ENCODE data around the gene EIF5A. TPM values are rescaled to one million over a fixed set of nuclear protein-coding genes. Genes with fewer than 3 reads are reported as not detected.
A peak's percentile ranks its signal among the peaks of the same experiment; 100 is the strongest.

The EIF5A gene
- total RNA-seq, 1 experiment from 2014 or later, result 1,139 TPM

DNA sequence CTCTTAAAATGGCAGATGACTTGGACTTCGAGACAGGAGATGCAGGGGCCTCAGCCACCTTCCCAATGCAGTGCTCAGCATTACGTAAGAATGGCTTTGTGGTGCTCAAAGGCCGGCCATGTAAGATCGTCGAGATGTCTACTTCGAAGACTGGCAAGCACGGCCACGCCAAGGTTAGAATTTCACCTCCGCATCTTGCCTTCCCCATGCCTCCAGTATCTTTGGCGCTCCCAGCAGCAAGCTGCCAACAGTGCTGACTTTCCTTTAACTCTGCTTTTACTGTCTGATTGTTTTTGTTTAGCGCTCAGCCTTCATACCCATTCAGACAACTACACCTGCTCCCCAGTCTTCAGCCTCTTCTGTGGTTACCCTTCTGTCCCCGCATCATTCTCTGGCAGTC lies 2.2 kb downstream of the EIF5A start:
- ChIA-PET RAD21 (ENCODE audit: low non-redundant PET in 1 of 2, low total read pairs in 2 of 2, uncharacterized antibody in 2 of 2, unreplicated experiment in 2 of 2) (no interaction called here), CTCF (interaction anchor here (0.6 kb wide), 1 partner anchor 58 kb away, joined by 3 read pairs; the partner anchor contains the start of gene CTDNEP1), POLR2A (interaction anchor here (1.0 to 1.6 kb wide), 2 partner anchors 20 to 73 kb away, joined by 3 to 9 read pairs; partner anchors contain the start of gene NEURL4)
- Histone ChIP-seq H3K79me2 (ENCODE audit: insufficient read depth, low read length) (peaks cover 71% of the 10 kb centered on the region), H4K20me1 (ENCODE audit: insufficient read depth) (peaks cover 36% of the 10 kb centered on the region), H3K9me2 (ENCODE audit: insufficient read depth) (no peaks in the 10 kb centered on the region), H3K27me3 (ENCODE audit: insufficient read depth, low read length) (no peaks in the 10 kb centered on the region), H3K4me2 (ENCODE audit: low read length) (peak overlapping the region; percentile 88), H2AFZ (ENCODE audit: low read depth, low read length, poor library complexity, severe bottlenecking) (no peak overlapping the region), H3K27ac (ENCODE audit: low read depth, low read length) (peak overlapping the region; percentile 17), H3K9me3 (ENCODE audit: control insufficient read depth in 1 of 2, insufficient read depth in 1 of 2, low read depth in 1 of 2, low read length in 2 of 2) (no peaks in the 10 kb centered on the region), H3K36me3 (ENCODE audit: control insufficient read depth in 1 of 2, insufficient read depth in 2 of 2, low read length in 2 of 2) (peaks cover 30 to 46% of the 10 kb centered on the region in 2 experiments), H3K9ac (ENCODE audit: low read length) (peak overlapping the region; percentile 99; the same call in 1 of the 2 replicates), H3K4me3 (replicated peaks in 1 of 2; ENCODE audit: low read depth in 1 of 2, low read length in 2 of 2) (peak overlapping the region; percentile 90 to 99; a peak in 3 of 4 replicates), H3K4me1 (ENCODE audit: control insufficient read depth in 1 of 2, insufficient read depth in 2 of 2, low read length in 2 of 2) (peaks cover 32 to 64% of the 10 kb centered on the region in 2 experiments)
- ATAC-seq (no peak), DNase-seq (ENCODE audit: low read depth, low spot score) (no peak)
- intact Hi-C loops (cut with micrococcal nuclease), result loop anchor here (5.0 kb wide), 1 partner anchor 57 kb away; the partner anchor contains the start of genes CTDNEP1 and ELP5
- BruUV-seq (replicated peaks), result no TSS peak
- TF ChIP-seq POLR2A (IDR thresholded peaks at IDR 0.05; ENCODE audit: borderline replicate concordance, extremely low read depth, insufficient read depth, insufficient read length) (no peak), RAD21 (IDR thresholded peaks at IDR 0.05; ENCODE audit: low read depth) (no peak), CEBPB (IDR thresholded peaks at IDR 0.05; ENCODE audit: low read depth) (no peak), EGR1 (IDR thresholded peaks at IDR 0.05; ENCODE audit: low read depth) (no peak), YY1 (IDR thresholded peaks at IDR 0.05; ENCODE audit: extremely low read depth, insufficient replicate concordance, low read depth, low read length) (no peak), ZFX (IDR thresholded peaks at IDR 0.05) (no peak), FOSL1 (IDR thresholded peaks at IDR 0.05; ENCODE audit: low read depth) (no peak), ZNF274 (IDR thresholded peaks at IDR 0.05; ENCODE audit: low read depth, low read length) (no peak), ELF1 (IDR thresholded peaks at IDR 0.05; ENCODE audit: borderline replicate concordance, low read depth) (no peak), TCF7L2 (IDR thresholded peaks at IDR 0.05; ENCODE audit: borderline replicate concordance, extremely low read depth, insufficient read depth, insufficient read length) (no peak), CTCF (IDR thresholded peaks at IDR 0.05 in 2 of 3, conservative IDR thresholded peaks at IDR 0.05 in 1 of 3; ENCODE audit: borderline replicate concordance in 1 of 3, insufficient read depth in 1 of 3, low read depth in 2 of 3, low read length in 2 of 3) (no peak), SIN3A (IDR thresholded peaks at IDR 0.05; ENCODE audit: low read depth) (no peak), EZH2phosphoT487 (IDR thresholded peaks at IDR 0.05; ENCODE audit: borderline replicate concordance) (no peak), SP1 (IDR thresholded peaks at IDR 0.05; ENCODE audit: low read depth) (no peak), EZH2 (IDR thresholded peaks at IDR 0.05) (no peak), JUND (IDR thresholded peaks at IDR 0.05) (no peak), SRF (IDR thresholded peaks at IDR 0.05; ENCODE audit: low read depth) (no peak)
- TF ChIP-seq, protein P1, sequence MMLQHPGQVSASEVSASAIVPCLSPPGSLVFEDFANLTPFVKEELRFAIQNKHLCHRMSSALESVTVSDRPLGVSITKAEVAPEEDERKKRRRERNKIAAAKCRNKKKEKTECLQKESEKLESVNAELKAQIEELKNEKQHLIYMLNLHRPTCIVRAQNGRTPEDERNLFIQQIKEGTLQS (IDR thresholded peaks at IDR 0.05), result no peak
- TF ChIP-seq, protein P2, sequence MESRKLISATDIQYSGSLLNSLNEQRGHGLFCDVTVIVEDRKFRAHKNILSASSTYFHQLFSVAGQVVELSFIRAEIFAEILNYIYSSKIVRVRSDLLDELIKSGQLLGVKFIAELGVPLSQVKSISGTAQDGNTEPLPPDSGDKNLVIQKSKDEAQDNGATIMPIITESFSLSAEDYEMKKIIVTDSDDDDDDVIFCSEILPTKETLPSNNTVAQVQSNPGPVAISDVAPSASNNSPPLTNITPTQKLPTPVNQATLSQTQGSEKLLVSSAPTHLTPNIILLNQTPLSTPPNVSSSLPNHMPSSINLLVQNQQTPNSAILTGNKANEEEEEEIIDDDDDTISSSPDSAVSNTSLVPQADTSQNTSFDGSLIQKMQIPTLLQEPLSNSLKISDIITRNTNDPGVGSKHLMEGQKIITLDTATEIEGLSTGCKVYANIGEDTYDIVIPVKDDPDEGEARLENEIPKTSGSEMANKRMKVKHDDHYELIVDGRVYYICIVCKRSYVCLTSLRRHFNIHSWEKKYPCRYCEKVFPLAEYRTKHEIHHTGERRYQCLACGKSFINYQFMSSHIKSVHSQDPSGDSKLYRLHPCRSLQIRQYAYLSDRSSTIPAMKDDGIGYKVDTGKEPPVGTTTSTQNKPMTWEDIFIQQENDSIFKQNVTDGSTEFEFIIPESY (IDR thresholded peaks at IDR 0.05; ENCODE audit: extremely low read depth, insufficient replicate concordance, low read length), result no peak

Data from HCT116 (cell line).